Adrenal gland (tissue), 5 donors: ENCODE data around the gene RMND5A.

ENCODE experiments used
- POLR2A ChIP-seq, 2 donors: fragments of 450-650 bp; IDR thresholded peaks; one replicate each; pipeline ENCODE4 v1.6.1; 2017; ENCODE audit warnings: antibody characterized with exemption in 2 of 2, mild to moderate bottlenecking in 2 of 2, moderate library complexity in 1 of 2
- TF ChIP-seq, protein P1 (sequence below), 6 experiments: fragments of 450-650 bp in 4 of 6; fragments of 200-600 bp in 2 of 6; sonication (generic) in 1 of 6; IDR thresholded peaks; 1 replicate in 5 of 6; 2 replicates in 1 of 6; pipeline versions ENCODE4 v1.5.1 to v1.8.0; 2016 to 2021; ENCODE audit warnings: antibody characterized with exemption in 6 of 6, mild to moderate bottlenecking in 2 of 6, moderate library complexity in 1 of 6
- donor health status: DM: no; HTN: no; CAD: no.

DNA sequence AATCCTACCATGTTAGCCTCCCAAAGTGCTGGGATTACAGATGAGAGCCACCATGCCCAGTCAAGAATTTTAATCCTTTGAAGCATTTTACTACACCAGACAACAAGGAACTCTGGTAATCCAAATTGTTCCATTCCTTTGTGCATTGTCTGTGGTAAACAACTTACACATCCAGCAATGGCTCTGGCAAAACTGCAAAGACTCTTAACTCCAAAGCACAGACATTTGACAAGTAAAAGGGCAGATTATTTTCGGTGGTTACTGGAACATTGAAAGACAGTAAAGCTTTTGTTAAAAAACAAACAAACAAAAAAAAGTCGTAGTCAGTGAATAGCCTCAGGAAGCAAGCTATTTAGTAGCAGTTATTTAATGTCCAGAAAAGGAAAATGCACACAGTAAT lies 33.2 kb upstream of the RMND5A start:
- TF ChIP-seq, protein P1, sequence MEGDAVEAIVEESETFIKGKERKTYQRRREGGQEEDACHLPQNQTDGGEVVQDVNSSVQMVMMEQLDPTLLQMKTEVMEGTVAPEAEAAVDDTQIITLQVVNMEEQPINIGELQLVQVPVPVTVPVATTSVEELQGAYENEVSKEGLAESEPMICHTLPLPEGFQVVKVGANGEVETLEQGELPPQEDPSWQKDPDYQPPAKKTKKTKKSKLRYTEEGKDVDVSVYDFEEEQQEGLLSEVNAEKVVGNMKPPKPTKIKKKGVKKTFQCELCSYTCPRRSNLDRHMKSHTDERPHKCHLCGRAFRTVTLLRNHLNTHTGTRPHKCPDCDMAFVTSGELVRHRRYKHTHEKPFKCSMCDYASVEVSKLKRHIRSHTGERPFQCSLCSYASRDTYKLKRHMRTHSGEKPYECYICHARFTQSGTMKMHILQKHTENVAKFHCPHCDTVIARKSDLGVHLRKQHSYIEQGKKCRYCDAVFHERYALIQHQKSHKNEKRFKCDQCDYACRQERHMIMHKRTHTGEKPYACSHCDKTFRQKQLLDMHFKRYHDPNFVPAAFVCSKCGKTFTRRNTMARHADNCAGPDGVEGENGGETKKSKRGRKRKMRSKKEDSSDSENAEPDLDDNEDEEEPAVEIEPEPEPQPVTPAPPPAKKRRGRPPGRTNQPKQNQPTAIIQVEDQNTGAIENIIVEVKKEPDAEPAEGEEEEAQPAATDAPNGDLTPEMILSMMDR (IDR thresholded peaks at IDR 0.05) = no peak
- no peak for TF ChIP-seq POLR2A (IDR thresholded peaks at IDR 0.05)
